Tibial artery (tissue), 4 donors: ENCODE measurements around the gene MIDN.

Experiments used
- DNase-seq, 2 donors: peaks; one replicate each; pipeline ENCODE4 v3.0.0-alpha.2; 2019
- H3K27ac ChIP-seq, 2 donors: fragments of 200-600 bp; sonication (generic) in 1 of 2; 1 replicate in 1 of 2; 2 replicates in 1 of 2; pipeline ENCODE4 v1.5.1; 2018 to 2019; ENCODE audit warnings: mild to moderate bottlenecking in 1 of 2
- H3K27me3 ChIP-seq, 2 donors: fragments of 200-600 bp; sonication (generic) in 1 of 2; one replicate each; pipeline versions ENCODE4 v1.5.1 to v1.6.0; 2016 to 2019
- H3K36me3 ChIP-seq, 3 donors: fragments of 200-600 bp; sonication (generic) in 2 of 3; one replicate each; pipeline ENCODE4 v1.5.1; 2016 to 2019; ENCODE audit warnings: mild to moderate bottlenecking in 2 of 3
- H3K4me1 ChIP-seq, 4 donors: fragments of 200-600 bp; sonication (generic) in 2 of 4; 1 replicate in 3 of 4; 2 replicates in 1 of 4; pipeline ENCODE4 v1.5.1; 2016 to 2019
- H3K4me3 ChIP-seq, 2 donors: fragments of 200-600 bp; sonication (generic) in 1 of 2; 1 replicate in 1 of 2; 2 replicates in 1 of 2; pipeline ENCODE4 v1.5.1; 2018 to 2019; ENCODE audit warnings: mild to moderate bottlenecking in 2 of 2
- H3K9me3 ChIP-seq, 3 donors: fragments of 200-600 bp; sonication (generic) in 1 of 3; one replicate each; pipeline ENCODE4 v1.5.1; 2016 to 2019
- CTCF ChIP-seq, 2 experiments: fragments of 200-600 bp in 1 of 2; fragments of 450-650 bp in 1 of 2; IDR thresholded peaks; one replicate each; pipeline ENCODE4 v1.5.1; 2017 to 2019; ENCODE audit warnings: antibody characterized with exemption in 2 of 2, mild to moderate bottlenecking in 1 of 2, moderate library complexity in 1 of 2
- intact Hi-C: fragments of 100-400 bp; cut with DNase I; formaldehyde crosslinking; loops from one replicate; pipeline ENCODE4 v1.15.0; 2023; ENCODE audit warnings: low total_unique reads

MIDN gene

GRCh38 chr19:1240925-1241324 is 7.5 kb upstream of the MIDN start:
- Histone ChIP-seq H3K4me3 (peak overlapping the region; percentile 76 to 84), H3K36me3 (peaks cover 0 to 4% (median 0%) of the 10 kb centered on the region in 3 donors), H3K27me3 (peaks cover 0 to 11% of the 10 kb centered on the region in 2 donors), H3K4me1 (peaks cover 15 to 85% (median 76%) of the 10 kb centered on the region in 4 donors), H3K27ac (peak overlapping the region; percentile 98 to 99), H3K9me3 (no peaks in the 10 kb centered on the region)
- no peak for TF ChIP-seq CTCF (IDR thresholded peaks at IDR 0.05)
- intact Hi-C loops: loop anchor here (1.0 to 2.0 kb wide), 2 partner anchors 128 to 138 kb away; partner anchors contain the start of gene GPX4
- DNase-seq: no peak

DNA sequence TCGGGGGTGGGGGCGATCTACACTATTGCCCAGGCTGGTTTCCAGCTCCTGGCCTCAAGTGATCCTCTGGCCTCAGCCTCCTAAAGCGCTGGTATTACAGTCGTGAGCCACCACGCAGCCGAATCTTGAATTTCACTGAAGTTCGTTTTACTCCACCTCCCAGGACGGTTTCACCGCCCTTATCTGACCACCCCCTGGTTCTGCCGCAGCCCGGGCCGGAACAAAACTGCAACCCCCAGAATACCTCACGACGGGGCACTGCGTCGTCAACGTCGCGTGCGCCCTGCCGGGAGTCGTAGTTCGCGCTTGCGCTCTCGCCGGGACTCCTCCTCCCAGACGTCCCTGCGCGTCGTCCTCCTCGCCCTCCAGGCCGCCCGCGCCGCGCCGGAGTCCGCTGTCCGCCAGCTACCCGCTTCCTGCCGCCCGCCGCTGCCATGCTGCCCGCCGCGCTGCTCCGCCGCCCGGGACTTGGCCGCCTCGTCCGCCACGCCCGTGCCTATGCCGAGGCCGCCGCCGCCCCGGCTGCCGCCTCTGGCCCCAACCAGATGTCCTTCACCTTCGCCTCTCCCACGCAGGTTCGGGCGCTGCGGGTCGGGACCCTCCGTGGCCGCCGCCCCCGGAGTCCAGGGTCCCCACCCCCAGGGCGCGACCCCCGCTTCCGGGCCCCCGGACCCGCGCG is 6.8 kb upstream of the MIDN start, which contains the start of gene ATP5F1D:
TSS of gene ATP5F1D (plus strand) at position 335 of the 679 bp plus-strand sequence. CDS start at position 435, 100 bp downstream.
- TF ChIP-seq CTCF (IDR thresholded peaks at IDR 0.05): peak in 1 of 2 experiments; percentile 6
- H3K36me3 ChIP-seq: peaks cover 0 to 4% (median 0%) of the 10 kb centered on the region in 3 donors
- H3K27ac ChIP-seq: peak within 1 kb of the TSS; percentile 98 to 99
- peaks cover 15 to 86% (median 79%) of the 10 kb centered on the region in 4 donors for H3K4me1 ChIP-seq
- H3K4me3 ChIP-seq: peak within 1 kb of the TSS; percentile 76 to 84
- peak; percentile 90 to 97 for DNase-seq
- peaks cover 0 to 7% of the 10 kb centered on the region in 2 donors for H3K27me3 ChIP-seq
- H3K9me3 ChIP-seq: no peaks in the 10 kb centered on the region
- intact Hi-C loops: loop anchor here (2.0 kb wide), 1 partner anchor 139 kb away; the partner anchor contains the start of gene GPX4

DNA sequence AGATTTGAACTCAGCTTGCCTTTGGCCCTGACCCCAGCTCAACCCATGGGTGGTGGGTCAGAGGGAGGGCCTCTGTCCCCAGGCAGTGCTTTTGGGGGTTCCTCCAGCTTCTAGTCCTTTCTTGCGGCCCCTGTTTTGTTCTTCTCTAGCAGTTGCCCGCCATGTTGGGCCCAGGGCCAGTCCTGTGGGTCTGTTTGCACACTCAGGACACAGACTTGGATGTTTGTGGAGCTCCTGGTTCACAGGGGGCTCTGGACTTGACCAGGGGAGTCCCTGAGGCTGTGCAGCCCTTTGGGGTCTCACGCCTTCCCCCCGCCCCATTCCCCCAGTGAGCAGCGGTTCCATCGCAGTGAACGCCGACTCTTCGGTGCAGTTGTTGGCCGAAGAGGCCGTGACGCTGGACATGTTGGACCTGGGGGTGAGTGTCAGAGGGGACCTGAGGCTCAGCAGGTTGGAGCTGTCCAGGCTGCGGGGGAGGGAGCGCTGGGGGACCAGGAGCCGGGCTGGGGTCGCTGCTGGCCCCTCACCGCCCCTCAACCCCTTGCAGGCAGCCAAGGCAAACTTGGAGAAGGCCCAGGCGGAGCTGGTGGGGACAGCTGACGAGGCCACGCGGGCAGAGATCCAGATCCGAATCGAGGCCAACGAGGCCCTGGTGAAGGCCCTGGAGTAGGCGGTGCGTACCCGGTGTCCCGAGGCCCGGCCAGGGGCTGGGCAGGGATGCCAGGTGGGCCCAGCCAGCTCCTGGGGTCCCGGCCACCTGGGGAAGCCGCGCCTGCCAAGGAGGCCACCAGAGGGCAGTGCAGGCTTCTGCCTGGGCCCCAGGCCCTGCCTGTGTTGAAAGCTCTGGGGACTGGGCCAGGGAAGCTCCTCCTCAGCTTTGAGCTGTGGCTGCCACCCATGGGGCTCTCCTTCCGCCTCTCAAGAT is 4.4 kb upstream of the MIDN start:
- TF ChIP-seq CTCF (IDR thresholded peaks at IDR 0.05): peak; percentile 95 to 99
- peaks cover 15 to 79% (median 74%) of the 10 kb centered on the region in 4 donors for H3K4me1 ChIP-seq
- peaks cover 0 to 4% (median 0%) of the 10 kb centered on the region in 3 donors for H3K36me3 ChIP-seq
- no peaks in the 10 kb centered on the region for H3K27me3 ChIP-seq
- H3K27ac ChIP-seq: peak overlapping the region; percentile 98 to 99
- peak; percentile 86 to 94 for DNase-seq
- peak overlapping the region; percentile 32 to 34 for H3K4me3 ChIP-seq
- H3K9me3 ChIP-seq: no peaks in the 10 kb centered on the region
- intact Hi-C loops: loop anchor here (1.0 kb wide), 1 partner anchor 23 kb away; no protein-coding TSS in a partner anchor

- H3K4me1 ChIP-seq: peaks cover 15 to 76% (median 72%) of the 10 kb centered on the region in 4 donors
- no peak for TF ChIP-seq CTCF (IDR thresholded peaks at IDR 0.05)
- H3K4me3 ChIP-seq: peak overlapping the region; percentile 32 to 34
- no peaks in the 10 kb centered on the region for H3K9me3 ChIP-seq
- peak in 1 of 2 donors; percentile 95 for DNase-seq
- H3K36me3 ChIP-seq: peaks cover 0 to 4% (median 0%) of the 10 kb centered on the region in 3 donors
- H3K27me3 ChIP-seq: no peaks in the 10 kb centered on the region
- H3K27ac ChIP-seq: peak overlapping the region; percentile 98 to 99
- intact Hi-C loops: loop anchor here (1.0 kb wide), 1 partner anchor 22 kb away; no protein-coding TSS in a partner anchor
These were observed 3.5 kb upstream of the MIDN start for GRCh38 chr19:1244693-1245451.
